Stimulated activated naive CD8-positive, alpha-beta T cell treated with anti-CD3 and anti-CD28 coated beads, Interleukin-15, Interleukin-2, amounts not matched to agents 100 U/mL and 50 U/mL, for 24 hours (primary cell): ENCODE measurements around the gene MAMLD1.
"Not testable (repeated sequence)": the region's sequence is repeated elsewhere in the genome, so short reads cannot be mapped to it uniquely, and the experiment has no call there.

Experiments used
- ATAC-seq: fragments of 150-1000 bp; cut with Tn5 transposase; one replicate; pipeline ENCODE4 v1.10.0; 2021
- DNase-seq: peaks from one replicate; pipeline ENCODE4 v3.0.0; 2021

Gene MAMLD1

GRCh38 chrX:150362599-150363481, at the start of gene MAMLD1:
Gene MAMLD1 (plus strand): TSS chrX:150363317. CDS start chrX:150445517, 82,200 bp downstream.
- DNase-seq, result peak; percentile 59
- peak; percentile 64 for ATAC-seq

GRCh38 chrX:150313514-150313913, 49.6 kb upstream of the MAMLD1 start:
- no peak for ATAC-seq
- no peak for DNase-seq

- DNase-seq, result no peak
- ATAC-seq, result no peak
Observed at GRCh38 chrX:150314186-150314585, 48.9 kb upstream of the MAMLD1 start.

- no peak for DNase-seq
- no peak for ATAC-seq
Observed at GRCh38 chrX:150316564-150316963, 46.6 kb upstream of the MAMLD1 start.

GRCh38 chrX:150323020-150323419, 40.1 kb upstream of the MAMLD1 start:
- ATAC-seq (no peak), DNase-seq (no peak)

GRCh38 chrX:150324035-150324728, 38.9 kb upstream of the MAMLD1 start:
- no peak for ATAC-seq
- DNase-seq, result no peak

- no peak for ATAC-seq
Observed at GRCh38 chrX:150324919-150325318, 38.2 kb upstream of the MAMLD1 start.

GRCh38 chrX:150326541-150327247, 36.4 kb upstream of the MAMLD1 start:
- ATAC-seq (no peak), DNase-seq (no peak)

More at GRCh38 chrX:150324919-150325318, 38.2 kb upstream of the MAMLD1 start:
- DNase-seq, result no peak

GRCh38 chrX:150329282-150329681, 33.8 kb upstream of the MAMLD1 start:
- ATAC-seq, result no peak
- no peak for DNase-seq

GRCh38 chrX:150329868-150330267, 33.2 kb upstream of the MAMLD1 start:
- DNase-seq (no peak), ATAC-seq (no peak)

GRCh38 chrX:150332023-150332422, 31.1 kb upstream of the MAMLD1 start:
- ATAC-seq, result no peak
- DNase-seq, result no peak

GRCh38 chrX:150334100-150334499, 29.0 kb upstream of the MAMLD1 start:
- ATAC-seq, result no peak
- DNase-seq, result no peak

- ATAC-seq, result no peak
- DNase-seq, result peak; percentile 2
Observed at GRCh38 chrX:150334981-150335380, 28.1 kb upstream of the MAMLD1 start.

- ATAC-seq (no peak), DNase-seq (no peak)
Observed at GRCh38 chrX:150337026-150337425, 26.1 kb upstream of the MAMLD1 start.

GRCh38 chrX:150337536-150337935, 25.6 kb upstream of the MAMLD1 start:
- DNase-seq (no peak), ATAC-seq (no peak)

- ATAC-seq (no peak), DNase-seq (no peak)
Observed at GRCh38 chrX:150338615-150339014, 24.5 kb upstream of the MAMLD1 start.

GRCh38 chrX:150339736-150340135, 23.4 kb upstream of the MAMLD1 start:
- DNase-seq (no peak), ATAC-seq (no peak)

GRCh38 chrX:150340326-150340725, 22.8 kb upstream of the MAMLD1 start:
- ATAC-seq, DNase-seq: not testable (repeated sequence)

- DNase-seq (no peak), ATAC-seq (no peak)
Observed at GRCh38 chrX:150347471-150347870, 15.6 kb upstream of the MAMLD1 start.

GRCh38 chrX:150348365-150348764, 14.8 kb upstream of the MAMLD1 start:
- ATAC-seq, result no peak
- no peak for DNase-seq

- DNase-seq, result no peak
- no peak for ATAC-seq
Observed at GRCh38 chrX:150352114-150352513, 11.0 kb upstream of the MAMLD1 start.

- DNase-seq (no peak), ATAC-seq (no peak)
Observed at GRCh38 chrX:150352581-150352980, 10.5 kb upstream of the MAMLD1 start.

GRCh38 chrX:150355913-150356312, 7.2 kb upstream of the MAMLD1 start:
- no peak for DNase-seq
- ATAC-seq, result no peak
